HG03354 (cell line): ENCODE data around the gene SLC35B3.
"Not testable (repeated sequence)": the region's sequence is repeated elsewhere in the genome, so short reads cannot be mapped to it uniquely, and the experiment has no call there.

Experiments
- ATAC-seq: cut with Tn5 transposase; IDR thresholded peaks from one replicate; pipeline ENCODE4 v1.9.1; 2021; ENCODE audit warnings: mild to moderate bottlenecking; ENCODE audit not compliant: unreplicated experiment, poor library complexity, severe bottlenecking

Gene SLC35B3

GRCh38 chr6:8415913-8416312 is 19.4 kb downstream of the SLC35B3 start:
- ATAC-seq: no peak

DNA sequence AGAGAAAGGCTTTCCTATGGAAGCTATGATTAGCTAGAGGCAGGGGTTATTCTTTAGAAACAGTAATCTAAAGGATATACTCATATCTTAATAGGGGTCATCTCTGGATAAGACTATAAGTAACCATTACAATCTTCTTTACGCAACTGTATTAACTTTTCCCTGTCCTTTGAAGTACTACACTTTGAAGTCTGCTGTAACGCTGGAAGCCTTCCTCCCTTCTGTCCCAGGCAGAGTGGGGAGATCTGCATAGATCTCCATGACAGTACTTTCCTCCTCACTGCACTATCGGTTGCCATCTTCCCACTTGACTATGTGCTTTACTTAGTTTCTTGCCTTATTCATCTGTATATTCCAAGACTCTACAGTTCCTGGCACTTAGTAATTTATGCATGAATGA is 20.1 kb downstream of the SLC35B3 start:
- ATAC-seq: no peak

- ATAC-seq: no peak
Observed at GRCh38 chr6:8414844-8415243, 20.5 kb downstream of the SLC35B3 start.

- not testable (repeated sequence) for ATAC-seq
Observed at GRCh38 chr6:8405946-8406345, 29.4 kb downstream of the SLC35B3 start.

- no peak for ATAC-seq
Observed at GRCh38 chr6:8402546-8402945, 32.8 kb downstream of the SLC35B3 start.

- ATAC-seq: no peak
Observed at GRCh38 chr6:8400663-8401062, 34.7 kb downstream of the SLC35B3 start.

GRCh38 chr6:8392569-8392968 is 42.8 kb downstream of the SLC35B3 start:
- ATAC-seq: no peak

DNA sequence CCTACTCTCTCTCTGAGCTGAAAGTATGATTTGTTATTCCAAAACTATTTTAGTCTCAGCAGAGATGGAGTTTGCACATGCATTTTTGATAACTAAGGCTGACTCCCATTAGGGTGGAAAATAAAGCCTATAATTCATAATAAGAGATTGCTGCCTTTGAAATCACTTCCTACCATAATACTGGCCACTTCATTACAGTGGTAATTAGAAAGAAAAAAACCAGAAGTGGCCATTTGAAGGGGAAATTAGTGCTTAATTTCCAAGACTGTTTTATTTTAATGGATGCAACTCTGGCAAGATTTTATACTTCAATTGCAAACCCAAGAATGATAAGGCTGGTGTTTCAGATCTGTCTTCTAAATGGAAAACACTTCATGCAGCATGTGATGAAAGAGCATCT is 43.4 kb downstream of the SLC35B3 start:
- ATAC-seq: no peak

DNA sequence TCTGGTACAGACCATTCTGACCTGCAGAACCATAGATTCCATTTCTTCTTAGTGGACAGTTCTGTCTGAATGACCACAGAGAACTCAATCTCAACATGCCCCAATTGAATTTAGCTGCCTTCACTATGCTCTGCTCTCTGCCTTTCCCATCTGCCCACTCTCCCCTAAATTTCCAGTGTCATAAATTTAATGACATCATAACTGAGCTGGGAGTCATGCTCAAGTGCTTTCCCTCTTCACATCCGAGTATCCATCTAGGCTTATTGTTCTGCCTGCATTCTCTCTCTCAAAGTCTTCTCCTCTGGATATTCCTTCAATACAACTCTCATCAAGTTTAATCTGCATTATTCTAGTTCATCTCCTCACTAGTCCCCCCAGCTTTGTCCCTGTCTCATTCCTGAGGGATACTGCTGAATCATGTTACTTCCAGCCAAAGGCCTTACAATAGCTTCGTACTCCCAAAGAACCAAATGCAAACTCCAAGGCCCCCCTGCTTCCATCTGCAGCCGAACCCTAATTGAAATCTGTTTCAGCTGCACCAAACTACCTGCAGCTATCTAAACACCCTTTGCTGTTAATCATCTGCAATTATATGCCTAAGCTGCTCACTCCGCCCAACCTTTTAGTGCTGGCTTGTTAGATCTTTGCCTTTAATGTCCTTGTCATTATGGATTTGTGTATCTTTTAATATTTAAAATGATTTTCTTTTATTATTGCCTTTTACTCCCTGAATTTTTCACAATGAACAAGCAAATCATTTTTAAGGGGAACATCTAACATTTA is 46.1 kb downstream of the SLC35B3 start:
- no peak for ATAC-seq

GRCh38 chr6:8387942-8388437 is 47.4 kb downstream of the SLC35B3 start:
- no peak for ATAC-seq

GRCh38 chr6:8383584-8383983 is 51.8 kb downstream of the SLC35B3 start:
- no peak for ATAC-seq

- ATAC-seq: no peak
Observed at GRCh38 chr6:8382434-8382833, 52.9 kb downstream of the SLC35B3 start.

GRCh38 chr6:8375916-8376315 is 59.4 kb downstream of the SLC35B3 start:
- ATAC-seq: no peak
